DOHH2 (cell line): ENCODE results near the gene FREM2.

Experiments
- H3F3A ChIP-seq: fragments of 200-600 bp; sonication (generic), shearing (Covaris generic); 2 replicates; pipeline ENCODE4 v1.6.0; 2016; ENCODE audit warnings: antibody characterized with exemption, mild to moderate bottlenecking; ENCODE audit not compliant: control insufficient read depth, insufficient read depth
- H3K27ac ChIP-seq: fragments of 200-600 bp; sonication (generic); 2 replicates; pipeline ENCODE4 v1.5.1; 2014; ENCODE audit warnings: low read depth, mild to moderate bottlenecking, low read length, moderate library complexity
- H3K27me3 ChIP-seq: fragments of 200-600 bp; sonication (generic); 2 replicates; pipeline ENCODE4 v1.6.1; 2014; ENCODE audit warnings: mild to moderate bottlenecking, low read length, mixed read lengths; ENCODE audit not compliant: control insufficient read depth
- H3K36me3 ChIP-seq: fragments of 200-600 bp; sonication (generic); 2 replicates; pipeline ENCODE4 v1.6.1; 2014; ENCODE audit warnings: mild to moderate bottlenecking, low read length, moderate library complexity, mixed read lengths; ENCODE audit not compliant: control insufficient read depth
- H3K4me1 ChIP-seq: fragments of 200-600 bp; sonication (generic); 2 replicates; pipeline ENCODE4 v1.6.1; 2014; ENCODE audit warnings: mild to moderate bottlenecking, low read length, mixed read lengths; ENCODE audit not compliant: control insufficient read depth
- H3K4me2 ChIP-seq: fragments of 200-600 bp; sonication (generic); 2 replicates; pipeline ENCODE4 v1.6.0; 2014; ENCODE audit warnings: mild to moderate bottlenecking, low read length, moderate library complexity
- H3K4me3 ChIP-seq: fragments of 200-600 bp; sonication (generic); 2 replicates; pipeline ENCODE4 v1.5.1; 2014; ENCODE audit warnings: mild to moderate bottlenecking, low read length, mixed read lengths
- H3K79me2 ChIP-seq: fragments of 200-600 bp; sonication (generic); 2 replicates; pipeline ENCODE4 v1.6.1; 2014; ENCODE audit warnings: mild to moderate bottlenecking, low read length, mixed read lengths; ENCODE audit not compliant: control insufficient read depth
- H3K9me2 ChIP-seq: fragments of 200-600 bp; sonication (generic); replicated peaks from 2 replicates; pipeline ENCODE4 v1.6.1; 2014; ENCODE audit warnings: mild to moderate bottlenecking, low read length, mixed read lengths; ENCODE audit not compliant: control insufficient read depth
- H3K9me3 ChIP-seq: fragments of 200-600 bp; sonication (generic); 2 replicates; pipeline ENCODE4 v1.6.1; 2014; ENCODE audit warnings: antibody characterized with exemption, low read length, mixed read lengths; ENCODE audit not compliant: control insufficient read depth, insufficient read depth
- H4K20me1 ChIP-seq: fragments of 200-600 bp; sonication (generic); 2 replicates; pipeline ENCODE4 v1.6.0; 2014; ENCODE audit warnings: low read depth, mild to moderate bottlenecking, antibody characterized with exemption, low read length, moderate library complexity; ENCODE audit not compliant: control insufficient read depth, insufficient read depth
- EZH2phosphoT487 ChIP-seq: fragments of 200-600 bp; sonication (generic); IDR thresholded peaks from 2 replicates; pipeline ENCODE4 v1.6.1; 2017; ENCODE audit warnings: borderline replicate concordance, mild to moderate bottlenecking, antibody characterized with exemption, low read length, moderate library complexity, mixed read lengths
- TF ChIP-seq, protein P1 (sequence below): fragments of 200-600 bp; sonication (generic); IDR thresholded peaks from one replicate; pipeline ENCODE4 v1.5.1; 2014; ENCODE audit warnings: antibody characterized with exemption, mild to moderate bottlenecking, low read depth, low read length; ENCODE audit not compliant: poor library complexity, severe bottlenecking

Gene FREM2

DNA sequence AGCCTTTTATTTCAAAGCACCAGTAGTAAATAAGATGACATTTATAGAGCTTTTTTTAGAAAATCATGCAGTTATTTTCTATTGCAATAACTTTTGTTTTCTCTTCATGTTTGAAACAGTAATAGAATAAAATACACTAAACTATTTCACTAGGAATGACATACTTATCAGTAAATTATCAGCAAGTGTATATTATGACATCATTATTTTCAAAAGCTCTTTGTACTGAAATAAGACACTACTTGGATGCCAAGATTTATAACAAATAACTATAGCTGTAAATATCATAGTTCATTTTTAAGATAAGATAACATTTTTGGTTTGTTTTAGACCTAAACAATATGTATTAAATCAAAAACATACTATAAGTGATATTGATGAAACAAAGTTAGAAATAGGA, 246.9 kb downstream of the FREM2 start:
- no peaks in the 10 kb centered on the region for H4K20me1 ChIP-seq
- no peak overlapping the region for H3K27ac ChIP-seq
- no peak overlapping the region for H3K4me2 ChIP-seq
- no peaks in the 10 kb centered on the region for H3K27me3 ChIP-seq
- H3K9me2 ChIP-seq, result no peaks in the 10 kb centered on the region
- no peak for TF ChIP-seq EZH2phosphoT487
- TF ChIP-seq, protein P1, sequence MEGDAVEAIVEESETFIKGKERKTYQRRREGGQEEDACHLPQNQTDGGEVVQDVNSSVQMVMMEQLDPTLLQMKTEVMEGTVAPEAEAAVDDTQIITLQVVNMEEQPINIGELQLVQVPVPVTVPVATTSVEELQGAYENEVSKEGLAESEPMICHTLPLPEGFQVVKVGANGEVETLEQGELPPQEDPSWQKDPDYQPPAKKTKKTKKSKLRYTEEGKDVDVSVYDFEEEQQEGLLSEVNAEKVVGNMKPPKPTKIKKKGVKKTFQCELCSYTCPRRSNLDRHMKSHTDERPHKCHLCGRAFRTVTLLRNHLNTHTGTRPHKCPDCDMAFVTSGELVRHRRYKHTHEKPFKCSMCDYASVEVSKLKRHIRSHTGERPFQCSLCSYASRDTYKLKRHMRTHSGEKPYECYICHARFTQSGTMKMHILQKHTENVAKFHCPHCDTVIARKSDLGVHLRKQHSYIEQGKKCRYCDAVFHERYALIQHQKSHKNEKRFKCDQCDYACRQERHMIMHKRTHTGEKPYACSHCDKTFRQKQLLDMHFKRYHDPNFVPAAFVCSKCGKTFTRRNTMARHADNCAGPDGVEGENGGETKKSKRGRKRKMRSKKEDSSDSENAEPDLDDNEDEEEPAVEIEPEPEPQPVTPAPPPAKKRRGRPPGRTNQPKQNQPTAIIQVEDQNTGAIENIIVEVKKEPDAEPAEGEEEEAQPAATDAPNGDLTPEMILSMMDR, result no peak
- no peak overlapping the region for H3K4me3 ChIP-seq
- H3K4me1 ChIP-seq, result no peaks in the 10 kb centered on the region
- H3K79me2 ChIP-seq, result no peaks in the 10 kb centered on the region
- H3K9me3 ChIP-seq, result no peaks in the 10 kb centered on the region
- H3F3A ChIP-seq, result no peaks in the 10 kb centered on the region
- no peaks in the 10 kb centered on the region for H3K36me3 ChIP-seq
